Gastroesophageal sphincter (tissue), 4 donors: ENCODE data around the gene YJU2. TPM values are rescaled to one million over a fixed set of nuclear protein-coding genes. Genes with fewer than 3 reads are reported as not detected.

Source experiments
- ATAC-seq: fragments of 150-250 bp; one replicate; pipeline ENCODE4 v1.9.1; 2016; ENCODE audit warnings: mild to moderate bottlenecking, moderate library complexity
- H3K27ac ChIP-seq, 4 donors: fragments of 200-600 bp; sonication (generic) in 3 of 4; 1 replicate in 3 of 4; 2 replicates in 1 of 4; pipeline ENCODE4 v1.5.1; 2016 to 2019
- H3K27me3 ChIP-seq: fragments of 200-600 bp; sonication (generic); one replicate; pipeline ENCODE4 v1.5.1; 2019
- H3K36me3 ChIP-seq, 2 donors: fragments of 200-600 bp; sonication (generic); one replicate each; pipeline ENCODE4 v1.5.1; 2019; ENCODE audit warnings: control low read depth in 1 of 2
- H3K4me1 ChIP-seq, 3 donors: fragments of 200-600 bp; sonication (generic); 1 replicate in 2 of 3; 2 replicates in 1 of 3; pipeline ENCODE4 v1.5.1; 2016 to 2019; ENCODE audit warnings: control low read depth in 2 of 3
- H3K4me3 ChIP-seq, 2 donors: fragments of 200-600 bp; sonication (generic); one replicate each; pipeline ENCODE4 v1.5.1; 2019; ENCODE audit warnings: mild to moderate bottlenecking in 1 of 2, moderate library complexity in 1 of 2
- H3K9me3 ChIP-seq, 3 donors: fragments of 200-600 bp; sonication (generic); one replicate each; pipeline ENCODE4 v1.5.1; 2017 to 2019; ENCODE audit warnings: control low read depth in 2 of 3
- EP300 ChIP-seq: sonication (generic); formaldehyde crosslinking; IDR thresholded peaks from one replicate; pipeline ENCODE4 v1.6.1; 2017; ENCODE audit warnings: antibody characterized with exemption, mild to moderate bottlenecking
- POLR2A ChIP-seq, 2 donors: fragments of 450-650 bp; IDR thresholded peaks; one replicate each; pipeline ENCODE4 v1.6.1; 2017; ENCODE audit warnings: antibody characterized with exemption in 2 of 2, mild to moderate bottlenecking in 2 of 2, moderate library complexity in 1 of 2
- POLR2AphosphoS5 ChIP-seq: sonication (generic); formaldehyde crosslinking; IDR thresholded peaks from one replicate; pipeline ENCODE4 v1.6.1; 2017; ENCODE audit warnings: antibody characterized with exemption
- WGBS, 2 donors: methylation state at CpG; one replicate each; pipeline ENCODE4 v1.1.5; 2018; ENCODE audit warnings: low coverage in 1 of 2; 5-methylcytosine and 5-hydroxymethylcytosine counted together
- total RNA-seq, 4 donors: library from RNA; depleted of rRNA; stranded (reverse); fragments of >200 nt; gene quantifications; one replicate each; pipeline ENCODE4 v1.1.0, GENCODE V29; 2016
- TF ChIP-seq, protein P1 (sequence below), 4 experiments: fragments of 200-600 bp in 2 of 4; fragments of 450-650 bp in 2 of 4; sonication (generic) in 1 of 4; IDR thresholded peaks; one replicate each; pipeline ENCODE4 v1.5.1; 2017 to 2019; ENCODE audit warnings: antibody characterized with exemption in 4 of 4, mild to moderate bottlenecking in 2 of 4, moderate library complexity in 2 of 4

YJU2 gene
- 10 to 100 TPM; 20.0 to 24.6 (median 21.6) TPM for total RNA-seq

DNA sequence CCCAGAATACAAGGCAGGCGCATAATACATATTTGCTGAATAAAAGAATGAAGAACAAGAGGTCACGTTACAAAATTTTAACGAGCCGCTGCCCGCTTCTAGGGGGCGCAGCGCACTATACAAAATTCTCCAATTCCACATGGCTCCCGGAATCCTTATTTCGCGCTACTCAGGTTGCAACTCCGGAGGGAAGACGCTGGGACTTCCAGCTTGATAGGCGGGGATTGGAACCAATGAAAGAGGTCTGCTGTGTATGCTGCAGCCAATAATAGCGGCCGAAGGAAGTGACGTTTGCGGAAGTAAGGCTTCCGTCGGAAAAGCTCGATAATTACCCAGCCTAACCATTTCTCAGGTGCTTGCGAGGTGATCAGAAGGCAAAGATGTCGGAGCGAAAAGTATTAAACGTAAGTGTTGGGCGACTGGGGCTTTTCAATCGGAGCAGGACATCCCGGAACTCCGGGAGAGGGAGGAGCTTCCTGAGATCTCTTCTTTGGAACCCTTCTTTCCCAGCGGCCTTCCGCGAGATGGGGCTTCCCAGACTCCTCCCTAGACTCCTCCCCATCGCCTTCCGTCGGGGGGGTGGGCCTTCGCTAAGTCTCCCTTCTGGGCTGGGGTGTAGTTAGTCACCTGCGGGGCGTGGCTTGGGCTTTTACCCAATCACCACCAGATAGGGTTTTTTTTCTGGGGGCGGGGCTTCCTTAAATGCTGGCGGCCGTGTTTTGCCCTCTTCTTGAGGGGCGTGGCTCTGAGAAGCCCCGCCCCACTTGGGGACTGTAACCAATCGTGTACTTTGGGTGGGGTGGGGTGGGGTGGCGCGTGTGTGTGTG is at the start of gene YJU2:
Gene YJU2 (plus strand): TSS at position 314 of the 827 bp plus-strand sequence. CDS start 67 bp downstream, at position 381.
- Histone ChIP-seq H3K27ac (peak within 1 kb of the TSS; percentile 86 to 98 (median 96)), H3K36me3 (peaks cover 0 to 36% of the 10 kb centered on the region in 2 donors), H3K27me3 (peaks cover 2% of the 10 kb centered on the region), H3K9me3 (peaks cover 0 to 5% (median 0%) of the 10 kb centered on the region in 3 donors), H3K4me3 (peak within 1 kb of the TSS; percentile 64 to 68), H3K4me1 (peaks cover 0 to 20% (median 0%) of the 10 kb centered on the region in 3 donors)
- ATAC-seq = peak; percentile 98
- TF ChIP-seq, protein P1, sequence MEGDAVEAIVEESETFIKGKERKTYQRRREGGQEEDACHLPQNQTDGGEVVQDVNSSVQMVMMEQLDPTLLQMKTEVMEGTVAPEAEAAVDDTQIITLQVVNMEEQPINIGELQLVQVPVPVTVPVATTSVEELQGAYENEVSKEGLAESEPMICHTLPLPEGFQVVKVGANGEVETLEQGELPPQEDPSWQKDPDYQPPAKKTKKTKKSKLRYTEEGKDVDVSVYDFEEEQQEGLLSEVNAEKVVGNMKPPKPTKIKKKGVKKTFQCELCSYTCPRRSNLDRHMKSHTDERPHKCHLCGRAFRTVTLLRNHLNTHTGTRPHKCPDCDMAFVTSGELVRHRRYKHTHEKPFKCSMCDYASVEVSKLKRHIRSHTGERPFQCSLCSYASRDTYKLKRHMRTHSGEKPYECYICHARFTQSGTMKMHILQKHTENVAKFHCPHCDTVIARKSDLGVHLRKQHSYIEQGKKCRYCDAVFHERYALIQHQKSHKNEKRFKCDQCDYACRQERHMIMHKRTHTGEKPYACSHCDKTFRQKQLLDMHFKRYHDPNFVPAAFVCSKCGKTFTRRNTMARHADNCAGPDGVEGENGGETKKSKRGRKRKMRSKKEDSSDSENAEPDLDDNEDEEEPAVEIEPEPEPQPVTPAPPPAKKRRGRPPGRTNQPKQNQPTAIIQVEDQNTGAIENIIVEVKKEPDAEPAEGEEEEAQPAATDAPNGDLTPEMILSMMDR (IDR thresholded peaks at IDR 0.05) = peak in 3 of 4 experiments; percentile 21 to 59 (median 33)
- TF ChIP-seq POLR2AphosphoS5 (peak; percentile 37), POLR2A (IDR thresholded peaks at IDR 0.05) (peak in 1 of 2 donors; percentile 23), EP300 (no peak)
- WGBS, 2 donors = 0% methylated on average over 8 to 28 of the region's 45 CpGs

DNA sequence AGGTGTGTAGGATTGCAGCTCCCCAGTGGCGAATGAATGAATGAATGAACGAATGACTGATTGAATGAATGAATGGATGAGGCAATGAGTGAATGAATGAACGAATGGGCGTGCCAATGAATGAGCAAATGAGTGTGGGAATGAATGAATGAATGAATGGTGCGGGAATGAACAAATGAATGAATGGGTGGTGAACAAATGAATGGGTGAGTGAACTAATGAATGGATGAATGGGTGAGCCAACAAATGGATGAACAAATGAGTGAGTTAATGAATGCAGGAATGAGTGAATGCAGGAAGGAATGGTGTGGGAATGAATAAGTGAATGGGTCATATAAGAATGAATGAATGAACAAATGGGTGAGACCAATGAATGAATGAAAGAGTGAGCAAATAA is 49.7 kb upstream of the YJU2 start:
- Histone ChIP-seq H3K36me3 (no peaks in the 10 kb centered on the region), H3K4me1 (peaks cover 0 to 10% (median 0%) of the 10 kb centered on the region in 3 donors), H3K9me3 (no peaks in the 10 kb centered on the region), H3K27me3 (peaks cover 90% of the 10 kb centered on the region), H3K4me3 (no peak overlapping the region), H3K27ac (no peak overlapping the region)
- TF ChIP-seq POLR2AphosphoS5 (no peak), EP300 (no peak), POLR2A (IDR thresholded peaks at IDR 0.05) (no peak)
- TF ChIP-seq, protein P1 (IDR thresholded peaks at IDR 0.05) = no peak
- WGBS, 2 donors = 84 to 90% methylated on average over 5 of the region's 5 CpGs
- ATAC-seq = no peak

DNA sequence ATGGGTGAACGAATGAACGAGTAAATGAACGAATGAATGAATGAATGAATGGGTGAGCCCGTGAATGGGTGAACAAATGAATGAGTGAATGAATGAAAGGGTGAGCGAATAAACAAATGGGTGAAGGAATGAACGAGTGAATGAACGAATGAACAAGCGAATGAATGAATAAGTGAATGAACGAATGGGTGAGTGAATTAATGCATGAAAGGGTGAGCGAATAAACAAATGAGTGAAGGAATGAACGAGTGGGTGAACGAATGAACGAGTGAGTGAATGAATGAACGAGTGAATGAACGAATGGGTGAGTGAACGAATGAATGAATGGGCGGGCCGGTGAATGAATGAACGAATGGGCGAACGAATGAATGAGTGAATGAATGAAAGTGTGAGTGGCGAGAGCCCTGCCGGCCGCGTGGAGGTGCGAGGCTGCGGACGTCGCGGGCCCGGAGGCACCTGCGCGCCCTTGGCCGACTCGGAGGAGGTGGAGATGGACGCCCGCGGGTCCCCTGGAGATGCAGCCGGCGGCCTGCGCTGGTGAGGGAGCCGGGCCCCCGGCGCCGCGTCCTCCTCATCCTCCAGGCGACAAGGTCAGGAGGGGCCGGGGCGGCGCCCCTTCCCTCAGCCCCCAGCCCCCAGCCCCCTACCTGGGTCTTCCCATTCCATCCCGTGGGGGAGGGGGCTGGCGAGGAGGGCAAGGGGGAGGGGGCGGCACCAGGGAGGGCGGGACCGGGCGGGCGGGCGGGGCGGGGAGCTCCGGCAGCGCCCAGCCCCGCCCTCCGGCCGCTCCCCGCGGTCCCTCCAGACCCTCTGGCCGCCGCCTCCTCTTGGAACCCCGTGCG is 49.0 kb upstream of the YJU2 start:
- Histone ChIP-seq H3K4me1 (peaks cover 0 to 10% (median 0%) of the 10 kb centered on the region in 3 donors), H3K27me3 (peaks cover 83% of the 10 kb centered on the region), H3K27ac (no peak overlapping the region), H3K4me3 (peak overlapping the region in 1 of 2 donors; percentile 14), H3K9me3 (no peaks in the 10 kb centered on the region), H3K36me3 (no peaks in the 10 kb centered on the region)
- WGBS, 2 donors = 23 to 28% methylated on average over 30 to 36 of the region's 70 CpGs
- ATAC-seq = no peak
- TF ChIP-seq POLR2A (IDR thresholded peaks at IDR 0.05) (no peak), EP300 (no peak), POLR2AphosphoS5 (no peak)
- TF ChIP-seq, protein P1 (IDR thresholded peaks at IDR 0.05) = no peak

DNA sequence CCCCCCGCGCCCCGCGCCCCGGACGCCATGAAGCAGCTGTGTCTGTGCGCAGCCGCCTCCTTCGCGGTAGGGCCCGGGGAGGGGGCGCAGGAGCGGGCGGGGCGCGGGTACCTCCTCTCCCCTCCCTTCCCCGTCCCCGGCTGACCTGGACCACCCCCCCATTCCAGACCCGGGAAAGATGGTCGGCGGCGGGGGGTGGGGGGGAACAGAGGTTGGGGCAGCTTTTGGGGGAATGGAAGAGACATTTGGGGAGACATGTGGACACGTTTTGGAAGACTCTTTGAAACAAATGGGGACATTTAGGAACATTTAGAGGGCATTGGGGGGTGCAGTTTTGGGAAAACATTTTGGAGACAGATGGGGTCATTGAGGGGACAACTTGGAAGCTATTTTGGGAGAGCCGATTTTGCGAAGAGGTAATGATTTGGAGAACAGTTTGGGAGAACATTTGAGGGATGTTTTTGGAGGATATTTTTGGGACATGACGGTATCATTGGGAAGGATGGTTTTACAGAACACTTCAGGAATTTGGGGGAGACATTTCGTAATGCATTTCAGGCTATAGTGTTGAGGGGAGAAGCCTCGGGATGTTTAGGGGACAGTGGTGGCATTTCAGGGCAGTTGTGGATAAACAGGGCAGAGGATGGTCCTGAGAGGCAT is 48.3 kb upstream of the YJU2 start:
- Histone ChIP-seq H3K27me3 (peaks cover 76% of the 10 kb centered on the region), H3K4me1 (peaks cover 0 to 10% (median 0%) of the 10 kb centered on the region in 3 donors), H3K36me3 (no peaks in the 10 kb centered on the region), H3K9me3 (no peaks in the 10 kb centered on the region), H3K27ac (no peak overlapping the region), H3K4me3 (peak overlapping the region in 1 of 2 donors; percentile 14)
- WGBS, 2 donors = 7 to 11% methylated on average over 6 of the region's 28 CpGs
- TF ChIP-seq POLR2AphosphoS5 = no peak
- TF ChIP-seq EP300 = no peak
- TF ChIP-seq POLR2A (IDR thresholded peaks at IDR 0.05) = no peak
- TF ChIP-seq, protein P1 (IDR thresholded peaks at IDR 0.05) = no peak
- ATAC-seq = no peak
